Left colon (tissue), 2 donors: ENCODE measurements around the gene KPNB1. TPM values are rescaled to one million over a fixed set of nuclear protein-coding genes. Genes with fewer than 3 reads are reported as not detected.

Experiments
- ATAC-seq: fragments of 200-7000 bp; cut with Tn5 transposase; one replicate; pipeline ENCODE4 v1.9.1; 2020; ENCODE audit warnings: mild to moderate bottlenecking, moderate library complexity
- DNase-seq, 2 donors: peaks; one replicate each; pipeline ENCODE4 v3.0.0-alpha.2; 2020
- intact Hi-C, 2 donors: fragments of 100-400 bp; cut with DNase I in 1 of 2; cut with micrococcal nuclease in 1 of 2; formaldehyde crosslinking; loops; one replicate each; pipeline versions ENCODE4 v1.11.2 to v1.14.0; 2022; cut with DNase I, micrococcal nuclease
- total RNA-seq, 2 donors: library from RNA; stranded (reverse); fragmentation: NEBNext Ultra II Directional; extraction: Animal tissue kit (Norgen Biotek cat#: 25700); gene quantifications; one replicate each; pipeline ENCODE4 v1.2.1, GENCODE V29; 2021
- donor health status: DM: no; HTN: no; CAD: no.
- donor health status: DM: yes; HTN: yes; CAD: no.

The KPNB1 gene
- total RNA-seq, 2 donors from 2014 or later, result 176 to 228 TPM

- DNase-seq, result no peak
- ATAC-seq, result no peak
- intact Hi-C loops, result no loop called here
These were observed 55.0 kb downstream of the KPNB1 start for GRCh38 chr17:47704736-47705135.

GRCh38 chr17:47705536-47706530 is 56.1 kb downstream of the KPNB1 start:
- ATAC-seq (no peak), DNase-seq (no peak)
- intact Hi-C loops, result no loop called here

GRCh38 chr17:47707056-47707804 is 57.5 kb downstream of the KPNB1 start:
- peak; percentile 50 for ATAC-seq
- intact Hi-C loops, result no loop called here
- DNase-seq, result no peak

- no peak for DNase-seq
- ATAC-seq, result no peak
- intact Hi-C loops, result no loop called here
These were observed 58.2 kb downstream of the KPNB1 start for GRCh38 chr17:47707884-47708283.

- no peak for DNase-seq
- no peak for ATAC-seq
- intact Hi-C loops, result no loop called here
These were observed 58.7 kb downstream of the KPNB1 start for GRCh38 chr17:47708312-47708863.

GRCh38 chr17:47708864-47709541 is 59.3 kb downstream of the KPNB1 start:
- ATAC-seq, result peak; percentile 88
- intact Hi-C loops, result no loop called here

GRCh38 chr17:47709594-47709993 is 59.9 kb downstream of the KPNB1 start:
- no peak for DNase-seq
- no peak for ATAC-seq
- intact Hi-C loops, result no loop called here

More at GRCh38 chr17:47708864-47709541, 59.3 kb downstream of the KPNB1 start:
- DNase-seq, result peak in 1 of 2 donors; percentile 41

- intact Hi-C loops, result no loop called here
- ATAC-seq (no peak), DNase-seq (no peak)
These were observed 61.8 kb downstream of the KPNB1 start for GRCh38 chr17:47711366-47712099.

- ATAC-seq, result no peak
- DNase-seq, result no peak
- intact Hi-C loops, result no loop called here
These were observed 62.8 kb downstream of the KPNB1 start for GRCh38 chr17:47712330-47713023.

GRCh38 chr17:47713980-47714700 is 64.4 kb downstream of the KPNB1 start:
- ATAC-seq (no peak), DNase-seq (no peak)
- intact Hi-C loops, result no loop called here

GRCh38 chr17:47714773-47715396 is 65.2 kb downstream of the KPNB1 start:
- DNase-seq (no peak), ATAC-seq (no peak)
- intact Hi-C loops, result no loop called here

- intact Hi-C loops, result no loop called here
- no peak for DNase-seq
- no peak for ATAC-seq
These were observed 66.1 kb downstream of the KPNB1 start for GRCh38 chr17:47715669-47716325.

- intact Hi-C loops, result no loop called here
- no peak for ATAC-seq
- DNase-seq, result no peak
These were observed 66.7 kb downstream of the KPNB1 start for GRCh38 chr17:47716375-47716774.

GRCh38 chr17:47717261-47717697 is 67.6 kb downstream of the KPNB1 start:
- DNase-seq, result no peak
- ATAC-seq, result peak; percentile 49
- intact Hi-C loops, result no loop called here

- intact Hi-C loops, result no loop called here
- ATAC-seq, result peak; percentile 29
- DNase-seq, result no peak
These were observed 68.4 kb downstream of the KPNB1 start for GRCh38 chr17:47717979-47718621.
